ENCODE measurements around the gene EVC.
"Not testable (repeated sequence)": the region's sequence is repeated elsewhere in the genome, so short reads cannot be mapped to it uniquely, and the experiment has no call there.

GRCh38 chr4:5856362-5856761 lies 145.4 kb downstream of the EVC start:
- not testable (repeated sequence) for TF ChIP-seq POLR2A (IDR thresholded peaks at IDR 0.05; ENCODE audit: control extremely low read depth in 1 of 2, low read depth in 2 of 2, low read length in 2 of 2); CTCF (IDR thresholded peaks at IDR 0.05; ENCODE audit: control extremely low read depth in 1 of 3, insufficient read depth in 1 of 3, low read depth in 1 of 3, low read length in 3 of 3); PHF8 (conservative IDR thresholded peaks at IDR 0.05; ENCODE audit: low read depth, low read length)

Measured in H1 (cell line).